Activated T-helper 17 cell treated with anti-CD3 and anti-CD28 coated beads, Interleukin-2, amount 50 U/mL, for 72 hours (primary cell): ENCODE results near the gene TRIM56. TPM values are rescaled to one million over a fixed set of nuclear protein-coding genes. Genes with fewer than 3 reads are reported as not detected.
"Not testable (repeated sequence)": the region's sequence is repeated elsewhere in the genome, so short reads cannot be mapped to it uniquely, and the experiment has no call there.

Experiments
- ATAC-seq: fragments of 150-1000 bp; cut with Tn5 transposase; replicated peaks from 2 replicates; pipeline ENCODE4 v1.10.0; 2021; ENCODE audit warnings: mild to moderate bottlenecking, moderate library complexity
- H3K27ac Mint-ChIP-seq: one replicate; pipeline ENCODE4 v1.8.0; 2022; ENCODE audit warnings: mixed read lengths
- H3K27me3 Mint-ChIP-seq: one replicate; pipeline ENCODE4 v1.8.0; 2022; ENCODE audit warnings: mixed read lengths
- H3K36me3 Mint-ChIP-seq: one replicate; pipeline ENCODE4 v1.8.0; 2022; ENCODE audit warnings: low read depth, mild to moderate bottlenecking, mixed read lengths
- H3K4me1 Mint-ChIP-seq: one replicate; pipeline ENCODE4 v1.8.0; 2022; ENCODE audit warnings: mixed read lengths
- H3K4me3 Mint-ChIP-seq: one replicate; pipeline ENCODE4 v1.8.0; 2022; ENCODE audit warnings: mild to moderate bottlenecking, mixed read lengths
- H3K9me3 Mint-ChIP-seq: one replicate; pipeline ENCODE4 v1.8.0; 2022; ENCODE audit warnings: mixed read lengths
- total RNA-seq, 2 donors: library from RNA; stranded (reverse); gene quantifications; one replicate each; pipeline ENCODE4 v1.2.3, GENCODE V29; 2022

The TRIM56 gene
- total RNA-seq = 10 to 100 TPM; 45.4 to 55.5 TPM

- Mint-ChIP-seq H3K36me3 (peaks cover 32% of the 10 kb centered on the region), H3K27ac (peak within 1 kb of the TSS; percentile 92), H3K9me3 (no peaks in the 10 kb centered on the region), H3K27me3 (no peaks in the 10 kb centered on the region), H3K4me1 (peaks cover 16% of the 10 kb centered on the region), H3K4me3 (peak within 1 kb of the TSS; percentile 58)
- ATAC-seq = peak; percentile 92
These were observed at the start of gene TRIM56 for GRCh38 chr7:101085162-101085964. TSS of gene TRIM56 (plus strand) at chr7:101085481. CDS start at chr7:101087313, 1,832 bp downstream.

- H3K27ac Mint-ChIP-seq = no peak overlapping the region
- no peaks in the 10 kb centered on the region for H3K4me1 Mint-ChIP-seq
- ATAC-seq = no peak
- no peaks in the 10 kb centered on the region for H3K9me3 Mint-ChIP-seq
- H3K27me3 Mint-ChIP-seq = peaks cover 3% of the 10 kb centered on the region
- H3K36me3 Mint-ChIP-seq = no peaks in the 10 kb centered on the region
- H3K4me3 Mint-ChIP-seq = no peak overlapping the region
These were observed 49.3 kb upstream of the TRIM56 start for GRCh38 chr7:101035941-101036340.

- not testable (repeated sequence) for H3K9me3 Mint-ChIP-seq, H3K4me1 Mint-ChIP-seq, H3K36me3 Mint-ChIP-seq, H3K27me3 Mint-ChIP-seq, H3K27ac Mint-ChIP-seq, H3K4me3 Mint-ChIP-seq, ATAC-seq
These were observed 44.0 kb upstream of the TRIM56 start for GRCh38 chr7:101041283-101041682.

- Mint-ChIP-seq H3K4me3 (no peak overlapping the region), H3K4me1 (no peaks in the 10 kb centered on the region), H3K36me3 (no peaks in the 10 kb centered on the region), H3K27ac (no peak overlapping the region), H3K9me3 (no peaks in the 10 kb centered on the region), H3K27me3 (peaks cover 26% of the 10 kb centered on the region)
- no peak for ATAC-seq
These were observed 26.9 kb upstream of the TRIM56 start for GRCh38 chr7:101058355-101058754.

- H3K4me3 Mint-ChIP-seq = no peak overlapping the region
- H3K36me3 Mint-ChIP-seq = no peaks in the 10 kb centered on the region
- H3K27ac Mint-ChIP-seq = no peak overlapping the region
- H3K9me3 Mint-ChIP-seq = no peaks in the 10 kb centered on the region
- peaks cover 32% of the 10 kb centered on the region for H3K27me3 Mint-ChIP-seq
- ATAC-seq = no peak
- no peaks in the 10 kb centered on the region for H3K4me1 Mint-ChIP-seq
These were observed 25.7 kb upstream of the TRIM56 start for GRCh38 chr7:101059620-101059942.

GRCh38 chr7:101060992-101061391 lies 24.3 kb upstream of the TRIM56 start:
- no peak overlapping the region for H3K27ac Mint-ChIP-seq
- H3K27me3 Mint-ChIP-seq = peaks cover 35% of the 10 kb centered on the region
- H3K4me3 Mint-ChIP-seq = no peak overlapping the region
- ATAC-seq = no peak
- H3K4me1 Mint-ChIP-seq = no peaks in the 10 kb centered on the region
- no peaks in the 10 kb centered on the region for H3K9me3 Mint-ChIP-seq
- no peaks in the 10 kb centered on the region for H3K36me3 Mint-ChIP-seq

GRCh38 chr7:101064176-101064550 lies 21.1 kb upstream of the TRIM56 start:
- peaks cover 31% of the 10 kb centered on the region for H3K27me3 Mint-ChIP-seq
- H3K27ac Mint-ChIP-seq, H3K4me3 Mint-ChIP-seq, H3K4me1 Mint-ChIP-seq, ATAC-seq, H3K9me3 Mint-ChIP-seq, H3K36me3 Mint-ChIP-seq: not testable (repeated sequence)

GRCh38 chr7:101065162-101065561 lies 20.1 kb upstream of the TRIM56 start:
- not testable (repeated sequence) for H3K4me3 Mint-ChIP-seq, H3K36me3 Mint-ChIP-seq, H3K9me3 Mint-ChIP-seq, H3K4me1 Mint-ChIP-seq, ATAC-seq, H3K27ac Mint-ChIP-seq
- H3K27me3 Mint-ChIP-seq = peaks cover 31% of the 10 kb centered on the region

GRCh38 chr7:101066141-101066832 lies 19.0 kb upstream of the TRIM56 start:
- Mint-ChIP-seq H3K36me3 (no peaks in the 10 kb centered on the region), H3K27ac (no peak overlapping the region), H3K4me1 (no peaks in the 10 kb centered on the region), H3K4me3 (no peak overlapping the region), H3K9me3 (no peaks in the 10 kb centered on the region), H3K27me3 (peaks cover 26% of the 10 kb centered on the region)
- no peak for ATAC-seq

GRCh38 chr7:101066833-101067177 lies 18.5 kb upstream of the TRIM56 start:
- ATAC-seq = no peak
- Mint-ChIP-seq H3K36me3 (no peaks in the 10 kb centered on the region), H3K4me1 (no peaks in the 10 kb centered on the region), H3K27me3 (peaks cover 24% of the 10 kb centered on the region), H3K4me3 (no peak overlapping the region), H3K27ac (no peak overlapping the region), H3K9me3 (no peaks in the 10 kb centered on the region)

- Mint-ChIP-seq H3K4me3 (no peak overlapping the region), H3K27ac (no peak overlapping the region), H3K4me1 (no peaks in the 10 kb centered on the region), H3K36me3 (no peaks in the 10 kb centered on the region), H3K27me3 (peaks cover 20% of the 10 kb centered on the region), H3K9me3 (no peaks in the 10 kb centered on the region)
- no peak for ATAC-seq
These were observed 16.9 kb upstream of the TRIM56 start for GRCh38 chr7:101068401-101068800.

- H3K27me3 Mint-ChIP-seq = peaks cover 13% of the 10 kb centered on the region
- not testable (repeated sequence) for H3K27ac Mint-ChIP-seq, H3K4me1 Mint-ChIP-seq, H3K9me3 Mint-ChIP-seq, H3K36me3 Mint-ChIP-seq, H3K4me3 Mint-ChIP-seq, ATAC-seq
These were observed 13.7 kb upstream of the TRIM56 start for GRCh38 chr7:101071362-101072104.

GRCh38 chr7:101075646-101076045 lies 9.6 kb upstream of the TRIM56 start:
- Mint-ChIP-seq H3K4me3 (no peak overlapping the region), H3K27ac (no peak overlapping the region), H3K27me3 (peaks cover 13% of the 10 kb centered on the region), H3K4me1 (peaks cover 7% of the 10 kb centered on the region), H3K9me3 (no peaks in the 10 kb centered on the region), H3K36me3 (no peaks in the 10 kb centered on the region)
- no peak for ATAC-seq

- H3K27me3 Mint-ChIP-seq = peaks cover 13% of the 10 kb centered on the region
- H3K27ac Mint-ChIP-seq, ATAC-seq: not testable (repeated sequence)
These were observed 9.1 kb upstream of the TRIM56 start for GRCh38 chr7:101076183-101076582.

More at GRCh38 chr7:101076183-101076582, 9.1 kb upstream of the TRIM56 start:
- not testable (repeated sequence) for H3K36me3 Mint-ChIP-seq, H3K4me3 Mint-ChIP-seq, H3K9me3 Mint-ChIP-seq, H3K4me1 Mint-ChIP-seq
